ENCODE results near the gene CMIP.

The CMIP gene

DNA sequence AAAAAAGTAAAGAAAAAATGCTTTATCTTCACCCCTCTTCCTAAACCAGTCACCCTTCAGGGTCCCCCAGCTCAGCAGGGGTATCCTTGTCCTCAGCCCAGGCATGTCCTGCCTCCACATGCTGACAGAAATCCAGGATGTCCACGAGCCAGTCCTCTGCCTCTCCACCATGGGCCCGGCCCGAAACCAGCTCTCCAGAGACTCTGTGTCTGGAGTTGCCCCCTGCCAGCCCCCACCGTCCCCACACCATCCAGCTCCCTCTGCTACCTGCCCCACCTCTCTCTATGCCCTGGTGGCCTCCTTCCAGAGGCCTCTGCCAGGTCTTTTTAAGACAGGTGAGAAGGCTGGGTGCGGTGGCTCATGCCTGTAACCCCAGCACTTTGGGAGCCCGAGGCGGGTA lies 268.1 kb downstream of the CMIP start:
- DNase-seq (ENCODE audit: low read depth in 3 of 3) = no peak

DNA sequence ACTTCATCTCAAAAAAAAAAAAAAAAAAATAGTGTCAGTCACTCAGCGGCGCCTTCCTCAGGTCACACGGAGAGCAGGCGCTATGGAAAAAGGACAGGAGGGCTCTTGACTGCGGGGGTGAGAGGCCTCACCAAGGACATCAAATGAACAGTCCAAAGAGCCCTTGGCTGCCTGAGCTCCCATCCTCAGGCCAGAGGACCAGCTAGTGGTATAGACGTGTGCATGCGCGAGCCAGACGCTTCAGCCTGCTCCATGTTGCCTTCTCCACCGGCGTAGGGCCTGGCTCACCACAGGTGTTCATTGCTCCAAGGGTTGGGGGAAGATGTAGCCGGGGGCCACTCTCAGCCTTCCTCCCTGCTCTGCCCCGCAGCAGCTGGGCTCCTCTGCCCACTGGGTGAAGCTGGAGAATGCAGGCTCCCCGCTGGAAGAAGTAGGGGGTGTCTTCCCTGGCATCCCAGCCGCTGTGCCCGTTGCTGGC lies 268.7 kb downstream of the CMIP start:
- no peak for DNase-seq (ENCODE audit: low read depth in 3 of 3)

DNA sequence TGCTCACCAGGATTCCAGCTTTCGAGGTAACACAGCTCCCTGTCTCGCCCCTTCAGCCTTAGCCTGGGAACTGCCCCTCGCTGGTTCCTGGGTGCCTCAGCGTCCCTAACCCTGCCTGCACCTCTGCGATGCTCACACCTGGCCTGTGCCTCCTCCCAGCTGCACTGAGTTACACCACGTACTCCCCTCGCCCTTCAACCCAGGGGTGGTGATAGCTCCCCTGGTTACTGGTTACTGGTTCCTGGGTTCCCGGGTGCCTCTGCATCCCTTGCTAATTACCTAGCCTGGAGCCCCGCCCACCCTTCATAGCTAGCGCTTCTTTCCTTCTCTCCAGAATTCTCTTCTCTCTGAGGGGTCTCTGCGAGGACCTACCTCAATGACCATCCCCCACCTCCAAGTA lies 269.2 kb downstream of the CMIP start:
- DNase-seq (ENCODE audit: low read depth in 3 of 3) = no peak

DNA sequence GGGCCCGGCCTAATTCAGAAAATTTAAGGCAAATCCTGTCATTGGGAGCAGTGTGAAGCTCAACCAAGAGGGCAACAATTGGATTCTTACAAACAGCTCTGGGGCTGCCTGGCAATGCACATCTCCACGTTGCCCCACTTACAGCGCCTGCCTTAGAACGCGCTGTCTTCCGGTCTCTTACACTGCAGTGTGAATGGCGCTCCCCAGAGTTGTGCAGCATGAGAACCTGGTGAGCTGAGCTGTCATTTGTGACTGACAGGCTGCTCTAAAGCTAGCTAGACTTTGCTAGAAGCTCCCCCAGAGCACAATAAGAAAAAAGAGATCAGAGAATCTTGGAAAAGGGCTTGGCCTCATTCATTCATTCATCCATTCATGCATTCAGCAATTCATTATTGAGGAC lies 270.0 kb downstream of the CMIP start:
- DNase-seq (ENCODE audit: low read depth in 3 of 3) = no peak

DNA sequence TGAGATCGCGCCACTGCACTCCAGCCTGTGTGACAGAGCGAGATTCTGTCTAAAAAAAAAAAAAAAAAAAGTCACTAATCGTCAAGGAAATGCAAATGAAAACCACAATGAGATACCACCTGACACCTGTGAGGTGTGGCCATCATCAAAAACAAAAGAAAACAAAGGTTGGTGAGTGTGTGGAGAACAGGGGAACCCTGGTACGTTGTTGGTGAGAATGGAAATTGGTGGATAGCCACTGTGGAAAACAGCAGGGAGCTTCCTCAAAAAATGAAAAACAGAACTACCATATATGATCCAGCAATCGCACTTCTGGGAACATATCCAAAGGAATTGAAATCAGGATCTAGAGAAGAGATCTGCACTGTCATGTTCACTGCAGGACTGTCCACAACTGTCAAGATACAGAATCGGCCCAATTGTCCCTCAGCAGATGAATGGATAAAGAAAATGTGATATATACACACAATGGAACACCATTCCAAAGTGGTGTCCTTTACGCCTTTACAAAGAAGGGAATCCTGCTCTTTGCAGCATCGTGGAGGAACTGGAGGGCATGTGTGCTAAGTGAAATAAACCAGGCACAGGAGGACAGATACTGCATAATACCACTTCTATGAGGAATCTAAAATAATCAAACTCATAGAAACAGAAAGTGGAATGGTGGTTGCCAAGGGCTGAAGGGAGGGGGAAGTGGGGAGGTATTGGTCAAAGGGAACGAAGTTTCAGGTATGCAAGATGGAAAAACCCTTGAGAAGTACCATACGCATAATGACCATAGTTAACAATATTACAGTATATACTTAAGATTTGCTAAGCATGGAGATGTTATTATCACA lies 271.0 kb downstream of the CMIP start:
- DNase-seq (ENCODE audit: low read depth in 3 of 3) = no peak

DNA sequence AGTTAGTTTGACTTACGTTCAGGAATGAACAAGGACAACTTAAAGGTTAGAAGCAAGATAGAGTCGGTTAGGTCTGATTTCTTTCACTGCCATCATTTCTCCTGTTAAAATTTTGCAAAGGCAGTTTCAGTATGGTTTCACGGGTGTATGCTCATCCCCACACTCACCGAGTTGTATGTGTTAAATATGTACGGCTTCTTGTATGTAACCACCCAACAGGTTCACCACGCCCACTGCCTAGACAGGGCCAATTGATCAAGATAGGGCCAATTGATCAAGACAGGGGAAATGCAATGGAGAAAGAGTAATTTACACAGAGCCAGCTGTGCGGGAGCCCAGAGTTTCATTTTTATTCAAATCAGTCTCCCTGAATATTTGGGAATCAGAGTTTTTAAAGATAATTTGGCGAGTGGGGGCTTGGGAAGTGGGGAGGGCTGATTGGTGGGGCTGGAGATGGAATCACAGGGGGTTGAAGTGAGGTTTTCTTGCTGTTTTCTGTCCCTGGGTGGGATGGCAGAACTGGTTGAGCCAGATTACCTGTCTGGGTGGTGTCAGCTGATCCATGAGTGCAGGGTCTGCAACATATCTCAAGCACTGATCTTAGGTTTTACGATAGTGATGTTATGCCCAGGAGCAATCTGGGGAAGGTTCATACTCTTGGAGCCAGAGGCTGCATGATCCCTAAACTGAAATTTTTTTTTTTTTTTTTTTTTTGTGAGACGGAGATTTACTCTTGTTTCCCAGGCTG lies 272.0 kb downstream of the CMIP start:
- DNase-seq (ENCODE audit: low read depth in 3 of 3) = no peak

DNA sequence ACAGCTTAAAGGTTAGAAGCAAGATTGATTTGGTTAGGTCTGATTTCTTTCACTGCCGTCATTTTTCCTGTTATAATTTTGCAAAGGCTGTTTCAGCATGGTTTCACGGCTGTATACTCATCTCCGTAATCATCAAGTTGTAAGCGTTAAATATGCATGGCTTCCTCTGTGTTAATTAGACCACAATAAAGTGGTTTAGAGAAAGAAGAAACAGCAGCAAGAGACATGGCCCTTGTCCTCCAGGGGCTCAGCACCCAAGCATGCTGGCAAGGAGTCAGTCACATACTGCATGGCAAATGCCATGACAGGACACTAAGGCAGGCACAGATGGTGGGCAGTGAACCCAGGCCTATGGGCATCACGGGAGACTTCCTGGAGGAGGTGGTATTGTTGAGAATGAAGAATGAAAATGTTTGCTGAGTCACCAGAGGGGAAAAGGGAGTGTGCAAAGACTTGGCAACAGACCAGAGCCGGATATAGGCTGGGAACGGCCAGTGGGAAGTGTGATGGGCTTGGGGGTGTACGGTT lies 273.1 kb downstream of the CMIP start:
- DNase-seq (ENCODE audit: low read depth in 3 of 3) = no peak

DNA sequence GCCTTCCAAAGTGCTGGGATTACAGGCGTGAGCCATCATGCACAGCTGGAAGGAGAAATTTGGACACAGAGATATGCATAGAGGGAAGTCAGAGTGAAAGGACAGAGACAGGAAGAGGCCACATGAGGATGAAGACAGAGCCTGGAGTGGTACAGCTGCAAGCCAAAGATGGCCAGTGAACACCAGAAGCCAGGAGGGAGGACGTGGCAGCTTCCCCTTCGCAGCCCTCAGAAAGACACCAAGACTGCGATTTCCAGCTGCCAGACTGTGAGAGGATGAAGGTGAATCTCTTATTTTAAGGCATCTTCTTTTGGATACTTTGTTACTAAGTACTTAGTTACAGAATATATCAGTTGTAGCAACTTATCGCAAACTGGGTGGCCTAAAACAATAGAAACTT lies 274.0 kb downstream of the CMIP start:
- no peak for DNase-seq (ENCODE audit: low read depth in 3 of 3)

DNA sequence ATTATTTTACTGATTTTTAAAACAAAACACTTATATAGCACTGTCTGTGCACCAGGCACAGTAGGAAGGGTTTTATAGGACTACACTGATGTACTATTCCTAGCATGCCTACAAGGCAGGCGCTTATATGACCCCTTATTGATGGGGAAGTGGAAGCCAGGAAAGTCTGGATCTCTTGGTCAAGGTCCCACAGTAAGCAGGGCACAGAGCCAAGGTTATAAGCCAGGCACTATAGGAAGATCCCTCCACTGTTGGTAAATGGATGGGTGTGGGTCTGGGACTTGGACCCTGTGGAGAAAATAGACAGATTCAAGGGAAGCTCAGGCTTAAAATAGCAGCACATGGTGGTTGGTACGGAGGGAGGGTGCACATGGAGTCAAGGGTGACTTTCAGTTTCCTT lies 275.4 kb downstream of the CMIP start:
- no peak for DNase-seq (ENCODE audit: low read depth in 3 of 3)

DNA sequence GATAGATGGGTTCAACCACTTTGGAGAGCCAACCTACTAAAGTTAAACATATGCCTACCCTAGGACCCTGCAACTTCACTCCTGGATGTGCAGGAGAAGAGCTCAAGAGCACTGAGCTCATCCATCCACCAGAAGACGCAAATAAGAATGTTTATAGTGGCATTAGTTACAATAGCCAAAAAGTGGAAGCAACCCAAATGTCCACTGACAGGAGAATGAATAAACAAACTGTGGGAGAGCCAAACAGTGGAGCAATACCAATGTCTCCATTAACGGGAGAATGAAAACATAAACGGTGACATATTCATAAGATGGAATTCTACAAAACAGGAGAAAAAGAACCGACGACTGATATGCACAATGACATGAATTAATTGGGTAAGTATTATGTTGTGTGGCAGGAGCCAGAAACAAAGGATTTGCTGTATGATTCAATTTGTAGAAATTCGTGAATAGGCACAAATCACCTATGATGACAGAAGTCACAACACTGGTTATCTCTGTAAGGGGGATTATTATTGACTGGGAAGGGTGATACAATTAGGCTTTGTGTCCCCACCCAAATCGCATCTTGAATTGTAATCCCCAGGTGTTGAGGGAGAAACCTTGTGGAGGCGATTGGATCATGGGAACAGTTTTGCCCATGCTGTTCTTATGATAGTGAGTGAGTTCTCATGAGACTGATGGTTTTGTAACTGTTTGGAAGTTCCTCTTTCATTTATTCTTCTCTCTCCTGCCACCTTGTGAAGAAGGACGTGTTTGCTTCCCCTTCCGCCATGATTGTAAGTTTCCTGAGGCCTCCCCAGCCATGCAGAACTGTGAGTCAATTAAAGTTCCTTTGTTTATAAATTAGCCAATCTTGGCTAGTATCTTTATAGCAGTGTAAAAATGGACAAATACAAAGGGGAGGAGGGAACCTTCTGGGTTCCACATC lies 276.6 kb downstream of the CMIP start:
- no peak for DNase-seq (ENCODE audit: low read depth in 3 of 3)

DNA sequence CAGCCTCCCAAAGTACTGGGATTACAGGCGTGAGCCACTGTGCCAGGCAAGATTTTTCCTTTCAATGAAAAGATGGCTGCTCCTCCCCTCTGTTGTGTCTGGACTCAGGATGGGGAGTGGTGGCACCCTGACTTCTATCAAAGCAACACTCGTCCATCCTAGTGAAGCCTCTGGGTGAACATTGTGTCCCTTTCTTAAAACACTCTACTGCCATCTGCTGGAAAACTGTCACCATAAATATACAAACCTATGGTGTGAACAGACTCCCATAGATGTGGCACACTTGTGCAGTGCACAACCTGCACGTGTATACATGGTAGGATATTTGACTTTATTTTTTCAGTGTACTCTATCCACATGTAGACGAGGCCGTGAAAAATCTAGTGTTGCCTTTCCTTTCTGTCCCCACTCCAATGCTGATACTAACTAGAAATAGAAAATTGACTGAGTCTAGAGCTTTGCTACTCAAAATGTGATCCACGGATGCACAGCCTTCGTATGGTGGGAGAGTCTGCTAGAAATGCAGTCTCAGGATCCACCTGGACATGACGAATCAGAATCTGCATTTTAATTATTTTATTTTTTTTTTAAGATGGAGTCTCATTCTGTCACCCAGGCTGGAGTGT lies 278.6 kb downstream of the CMIP start:
- DNase-seq (ENCODE audit: low read depth in 3 of 3) = no peak

DNA sequence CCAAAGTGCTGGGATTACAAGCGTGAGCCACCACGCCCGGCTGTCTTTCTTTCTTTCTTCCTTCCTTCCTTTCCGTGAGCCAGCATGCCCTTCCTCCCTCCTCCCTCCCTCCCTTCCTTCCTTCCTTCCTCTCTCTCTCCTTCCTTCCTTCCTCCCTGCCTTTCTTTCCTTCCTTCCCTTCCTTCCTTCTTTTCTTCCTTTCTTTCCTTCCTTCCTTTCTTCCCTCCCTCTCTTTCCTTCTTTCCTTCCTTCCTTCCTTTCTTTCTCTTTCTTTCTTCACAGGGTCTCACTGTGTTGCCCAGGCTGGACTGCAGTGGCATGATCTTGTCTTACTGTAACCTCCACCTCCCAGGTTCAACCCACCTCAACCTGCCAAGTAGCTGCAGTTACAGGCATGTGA lies 283.8 kb downstream of the CMIP start:
- DNase-seq (ENCODE audit: low read depth in 3 of 3) = no peak

DNA sequence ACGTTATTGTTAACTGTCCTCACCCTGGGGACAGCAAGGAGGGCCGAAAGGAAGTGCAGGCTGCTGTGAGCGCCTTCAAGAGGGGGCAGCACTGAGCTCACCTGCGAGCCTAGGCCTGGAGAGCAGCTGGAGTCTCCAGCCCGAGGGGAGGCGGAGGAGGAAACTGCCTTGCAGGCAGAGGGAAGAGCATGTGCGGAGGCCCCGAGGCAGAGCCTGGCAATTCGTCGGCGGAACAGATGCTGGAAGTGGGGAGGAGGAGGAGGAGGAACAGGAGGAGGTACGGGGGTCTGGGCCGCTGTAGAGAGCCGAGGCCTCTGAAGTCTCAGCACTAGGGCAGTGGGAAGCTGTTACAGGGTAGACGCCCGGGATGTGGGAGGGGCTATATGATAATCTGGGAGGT lies 284.8 kb downstream of the CMIP start:
- DNase-seq (ENCODE audit: low read depth in 3 of 3) = no peak

DNA sequence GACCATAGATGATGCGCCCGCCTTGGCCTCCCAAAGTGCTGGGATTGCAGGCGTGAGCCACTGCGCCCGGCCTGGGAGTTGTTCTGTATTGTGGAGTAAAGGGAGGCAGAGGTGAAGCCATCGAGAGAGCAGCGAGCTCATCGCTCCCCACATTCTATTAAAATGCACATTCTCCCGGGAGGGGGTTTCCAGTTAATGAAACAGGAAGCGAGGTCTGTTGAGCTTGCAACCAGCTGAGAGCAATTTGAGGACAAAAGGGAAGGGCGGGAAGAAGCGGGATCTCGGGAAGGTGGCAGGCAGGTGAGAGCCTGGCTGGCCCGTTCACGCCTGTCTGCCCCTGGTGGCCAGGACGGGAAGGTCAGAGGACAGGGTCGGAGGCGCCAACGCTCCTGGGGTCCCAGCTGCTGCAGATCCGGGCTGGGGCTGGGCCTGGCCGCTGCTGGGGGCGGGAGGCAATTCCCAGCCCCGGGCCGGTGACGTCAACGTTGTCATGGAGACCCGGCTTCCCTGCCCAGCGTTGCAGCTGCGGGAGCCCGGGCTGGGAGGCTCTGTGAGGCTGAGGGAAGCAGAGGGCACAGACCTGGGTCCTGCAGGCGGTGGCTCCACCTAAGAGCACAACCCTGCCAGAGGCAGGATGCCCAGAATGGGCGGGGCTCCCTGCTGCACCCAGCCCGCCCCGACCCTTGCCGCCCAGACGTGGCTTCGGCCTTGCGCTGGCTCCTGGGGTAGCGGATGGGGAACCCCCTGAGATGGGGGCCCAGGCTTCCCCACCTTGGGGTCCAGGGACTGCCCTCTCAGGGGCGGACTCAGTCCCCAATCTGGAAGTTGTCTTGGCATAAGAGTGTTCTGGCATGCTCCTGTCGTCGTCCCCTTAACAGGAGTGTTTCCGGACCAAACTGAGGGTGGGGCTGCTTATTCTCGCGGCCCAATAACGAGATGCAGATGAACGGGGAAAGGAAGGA lies 285.8 kb downstream of the CMIP start:
- peak; percentile 29 to 38 (median 32) for DNase-seq (ENCODE audit: low read depth in 3 of 3)

DNA sequence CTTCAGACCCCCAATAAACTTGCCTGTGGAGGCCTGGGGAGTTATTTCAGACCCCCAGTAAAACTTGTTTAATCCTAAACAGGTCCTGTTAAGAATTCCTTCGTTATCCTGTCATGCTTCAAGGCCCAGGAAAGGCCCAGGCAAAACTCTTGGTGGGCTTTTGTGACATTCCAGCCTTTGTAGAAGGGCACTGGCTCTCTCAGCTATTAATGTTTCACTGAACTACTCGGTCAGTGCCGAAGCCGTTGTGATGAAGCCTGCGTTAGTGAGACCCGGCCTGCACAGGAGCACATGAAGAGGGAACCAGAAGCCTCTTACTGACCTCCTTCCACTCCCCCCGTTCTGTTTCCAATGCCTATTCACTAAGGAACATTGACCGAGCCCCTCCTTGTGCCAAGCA lies 287.0 kb downstream of the CMIP start:
- no peak for DNase-seq (ENCODE audit: low read depth in 3 of 3)

DNA sequence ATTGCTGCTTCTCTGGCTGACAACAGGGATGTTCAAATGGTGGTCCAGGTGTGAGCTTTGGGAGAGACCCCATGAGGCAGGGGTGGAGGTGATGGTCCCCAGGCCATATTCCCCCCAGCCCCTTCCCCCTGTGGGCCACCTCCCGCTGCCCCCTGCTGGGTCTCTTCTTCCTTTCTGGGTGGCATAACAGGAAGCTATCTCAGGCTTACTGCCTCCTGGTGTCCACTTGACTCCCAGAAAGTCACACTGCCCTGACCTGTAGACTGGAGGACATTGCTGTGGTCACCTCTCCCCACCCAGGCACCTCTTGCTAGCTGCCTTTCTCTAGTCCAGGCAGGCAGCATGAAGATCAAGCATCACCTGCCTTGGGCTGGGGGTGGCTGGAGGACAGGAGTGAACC lies 288.1 kb downstream of the CMIP start:
- DNase-seq (ENCODE audit: low read depth in 3 of 3) = no peak

DNA sequence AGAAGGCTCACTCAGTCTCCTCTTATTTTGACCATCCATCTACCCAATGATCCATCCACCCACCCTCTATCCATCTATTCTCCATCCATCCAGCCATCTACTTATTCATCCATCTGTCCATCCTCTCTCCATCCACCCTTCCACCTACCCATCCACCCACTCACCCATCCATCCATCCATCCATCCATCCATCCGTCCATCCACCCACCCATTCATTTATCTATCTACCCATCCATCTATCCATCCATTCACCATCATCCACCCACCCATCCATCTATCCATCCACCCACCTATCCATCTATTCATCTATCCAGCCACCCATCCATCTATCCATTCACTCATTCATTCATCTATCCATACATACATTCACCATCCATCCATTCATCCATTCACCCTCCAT lies 288.7 kb downstream of the CMIP start:
- DNase-seq (ENCODE audit: low read depth in 3 of 3) = no peak

DNA sequence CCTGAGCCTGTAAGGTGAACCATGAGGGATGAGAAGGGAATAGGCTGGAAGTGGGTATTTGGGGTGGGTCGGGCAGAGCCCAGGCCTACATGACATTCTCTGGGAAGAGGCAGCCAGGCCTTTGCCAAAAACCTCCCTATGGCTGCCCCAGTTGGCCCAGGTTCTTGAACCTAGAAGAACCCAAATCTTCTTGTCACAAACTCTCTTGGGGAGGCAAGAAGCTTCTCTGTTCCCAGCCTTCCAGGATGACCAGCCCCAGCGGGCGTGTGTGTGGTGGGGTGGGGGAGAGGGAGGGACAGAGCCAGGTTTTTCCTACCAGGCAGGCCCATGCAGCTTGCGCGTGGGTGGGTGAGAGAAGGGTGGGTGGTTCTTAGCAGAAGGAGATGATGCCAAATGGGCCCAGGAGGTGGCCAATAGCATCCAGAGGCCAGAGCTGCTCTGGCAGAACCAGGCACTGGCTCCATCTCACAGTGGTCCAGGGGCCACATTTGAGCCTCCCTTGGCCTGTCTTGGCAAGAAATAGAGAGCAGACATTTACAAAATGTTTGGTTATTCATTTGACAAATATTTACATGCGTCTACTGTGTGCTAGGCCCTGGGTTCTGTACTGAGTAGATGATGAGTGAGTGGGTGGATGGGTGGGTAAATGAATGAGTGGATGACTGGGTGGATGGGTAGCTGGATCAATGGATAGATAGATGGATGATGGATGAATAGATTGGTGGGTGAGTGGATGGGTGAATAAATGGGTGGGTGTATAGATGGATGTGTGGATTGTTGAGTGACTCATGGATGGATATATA lies 290.2 kb downstream of the CMIP start:
- no peak for DNase-seq (ENCODE audit: low read depth in 3 of 3)

DNA sequence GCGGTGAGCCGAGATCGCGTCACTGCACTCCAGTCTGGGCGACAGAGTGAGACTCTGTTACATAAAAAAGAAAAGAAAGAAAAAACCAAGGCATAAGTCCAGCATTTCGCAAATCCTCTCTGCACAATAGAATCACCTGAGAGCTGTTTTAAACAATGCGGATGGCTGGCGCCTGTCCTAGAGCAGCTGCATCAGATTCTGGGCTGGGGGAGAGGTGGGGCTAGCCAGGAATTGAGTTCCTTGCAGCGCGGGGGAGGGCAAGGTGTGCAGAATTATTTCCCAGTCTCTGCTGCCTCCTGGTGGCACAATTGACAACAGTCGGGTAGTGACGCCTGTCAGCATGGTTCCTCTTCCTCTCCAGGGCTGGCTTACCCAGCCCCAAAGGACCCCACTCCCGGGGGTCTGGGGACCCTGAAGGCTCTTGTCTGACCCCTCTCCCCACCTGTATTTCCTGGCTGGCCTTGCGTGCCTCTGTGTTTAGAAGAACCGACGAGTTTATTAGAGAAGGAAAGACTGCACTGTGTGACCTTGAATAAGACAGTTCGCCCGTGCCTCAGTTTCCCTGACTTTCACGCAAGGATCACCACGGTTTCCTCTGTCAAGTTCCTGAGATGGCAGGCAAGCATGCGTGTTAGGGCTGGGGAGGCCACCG lies 293.4 kb downstream of the CMIP start:
- DNase-seq (ENCODE audit: low read depth in 3 of 3) = peak; percentile 67 to 79 (median 74)

Data from stimulated activated CD4-positive, alpha-beta T cell treated with anti-CD3 and anti-CD28 coated beads, TNF-alpha, amount 100 ng/mL, for 4 hours (primary cell).